Activated CD8-positive, alpha-beta T cell treated with anti-CD3 and anti-CD28 coated beads for 36 hours (primary cell): ENCODE measurements around the gene TIMM17B. TPM values are rescaled to one million over a fixed set of nuclear protein-coding genes. Genes with fewer than 3 reads are reported as not detected.

Experiments used
- ATAC-seq: fragments of 200-7000 bp; cut with Tn5 transposase; one replicate; pipeline ENCODE4 v1.10.0; 2021; ENCODE audit warnings: mild to moderate bottlenecking, moderate library complexity
- CTCF ChIA-PET: fragments of 350-600 bp; sonication (Branson Sonifier 250); formaldehyde crosslinking; loops from one replicate; lab custom pipeline; 2021; ENCODE audit warnings: antibody characterized with exemption; lab: Charles Lee
- POLR2A ChIA-PET: fragments of 350-600 bp; sonication (Branson Sonifier 250); formaldehyde crosslinking; loops from one replicate; lab custom pipeline; 2021; ENCODE audit warnings: antibody characterized with exemption; lab: Charles Lee
- DNase-seq: peaks from one replicate; pipeline ENCODE4 v3.0.0-alpha.2; 2020
- H3K27ac Mint-ChIP-seq: one replicate; pipeline ENCODE4 v1.8.0; 2021; ENCODE audit warnings: mild to moderate bottlenecking, mixed read lengths
- H3K27me3 Mint-ChIP-seq: one replicate; pipeline ENCODE4 v1.8.0; 2021; ENCODE audit warnings: mixed read lengths
- H3K36me3 Mint-ChIP-seq: one replicate; pipeline ENCODE4 v1.8.0; 2021; ENCODE audit warnings: low read depth, mixed read lengths
- H3K4me1 Mint-ChIP-seq: one replicate; pipeline ENCODE4 v1.8.0; 2021; ENCODE audit warnings: low read depth, mixed read lengths
- H3K4me3 Mint-ChIP-seq: one replicate; pipeline ENCODE4 v1.8.0; 2021; ENCODE audit warnings: mild to moderate bottlenecking, moderate library complexity, mixed read lengths
- H3K9me3 Mint-ChIP-seq: one replicate; pipeline ENCODE4 v1.8.0; 2021; ENCODE audit warnings: mixed read lengths
- intact Hi-C: fragments of 100-400 bp; cut with micrococcal nuclease; formaldehyde crosslinking; loops from one replicate; pipeline ENCODE4 v1.10.0; 2022
- total RNA-seq, 2 experiments: library from RNA; stranded (reverse); gene quantifications; one replicate each; pipeline ENCODE4 v1.2.3, GENCODE V29; 2021
- TF ChIP-seq, protein P1 (sequence below): fragments of 200-600 bp; IDR thresholded peaks from one replicate; pipeline ENCODE4 v1.8.0; 2022; ENCODE audit warnings: antibody characterized with exemption, mild to moderate bottlenecking

TIMM17B gene
- total RNA-seq, 2 experiments from 2014 or later = 50.1 to 52.2 TPM

DNA sequence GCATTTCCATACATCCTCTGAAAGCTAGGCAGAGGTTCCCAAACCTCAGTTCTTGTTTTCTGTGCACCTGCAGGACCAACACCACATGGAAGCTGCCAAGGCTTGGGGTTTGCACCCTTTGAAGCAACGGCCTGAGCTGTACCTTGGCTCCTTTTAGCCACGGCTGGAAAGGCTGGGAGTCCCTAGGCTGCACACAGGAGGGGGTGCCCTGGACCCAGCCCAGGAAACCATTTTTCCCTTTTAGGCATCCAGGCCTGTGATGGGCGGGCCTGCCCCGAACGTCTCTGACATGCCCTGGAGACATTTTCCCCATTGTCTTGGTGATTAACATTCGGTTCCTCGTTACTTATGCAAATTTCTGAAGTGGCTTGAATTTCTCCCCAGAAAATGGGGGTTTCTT lies 44.7 kb downstream of the TIMM17B start:
- POLR2A ChIA-PET = no interaction called here
- Mint-ChIP-seq H3K9me3 (no peaks in the 10 kb centered on the region), H3K27ac (no peak overlapping the region)

DNA sequence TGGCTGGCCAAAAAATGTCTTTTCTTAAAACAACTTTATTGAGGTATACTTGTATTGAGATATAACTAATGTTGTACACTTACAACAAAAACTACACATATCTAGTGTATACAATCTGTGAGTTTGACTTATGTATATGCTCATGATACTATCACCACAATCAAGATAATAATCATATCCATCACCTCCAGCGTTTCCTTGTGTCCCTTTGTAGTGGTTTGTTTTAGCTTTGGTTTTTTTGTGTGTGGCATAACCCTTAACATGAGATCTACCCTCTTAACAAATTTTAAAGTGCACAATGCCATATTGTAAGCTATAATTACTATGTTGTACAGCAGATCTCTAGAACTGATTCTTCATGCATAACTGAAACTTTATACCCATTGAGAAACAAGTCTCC lies 48.7 kb downstream of the TIMM17B start:
- TF ChIP-seq, protein P1, sequence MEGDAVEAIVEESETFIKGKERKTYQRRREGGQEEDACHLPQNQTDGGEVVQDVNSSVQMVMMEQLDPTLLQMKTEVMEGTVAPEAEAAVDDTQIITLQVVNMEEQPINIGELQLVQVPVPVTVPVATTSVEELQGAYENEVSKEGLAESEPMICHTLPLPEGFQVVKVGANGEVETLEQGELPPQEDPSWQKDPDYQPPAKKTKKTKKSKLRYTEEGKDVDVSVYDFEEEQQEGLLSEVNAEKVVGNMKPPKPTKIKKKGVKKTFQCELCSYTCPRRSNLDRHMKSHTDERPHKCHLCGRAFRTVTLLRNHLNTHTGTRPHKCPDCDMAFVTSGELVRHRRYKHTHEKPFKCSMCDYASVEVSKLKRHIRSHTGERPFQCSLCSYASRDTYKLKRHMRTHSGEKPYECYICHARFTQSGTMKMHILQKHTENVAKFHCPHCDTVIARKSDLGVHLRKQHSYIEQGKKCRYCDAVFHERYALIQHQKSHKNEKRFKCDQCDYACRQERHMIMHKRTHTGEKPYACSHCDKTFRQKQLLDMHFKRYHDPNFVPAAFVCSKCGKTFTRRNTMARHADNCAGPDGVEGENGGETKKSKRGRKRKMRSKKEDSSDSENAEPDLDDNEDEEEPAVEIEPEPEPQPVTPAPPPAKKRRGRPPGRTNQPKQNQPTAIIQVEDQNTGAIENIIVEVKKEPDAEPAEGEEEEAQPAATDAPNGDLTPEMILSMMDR = no peak
- peaks cover 5% of the 10 kb centered on the region for H3K4me1 Mint-ChIP-seq
- CTCF ChIA-PET = no interaction called here
- H3K36me3 Mint-ChIP-seq = no peaks in the 10 kb centered on the region
- DNase-seq (no peak), ATAC-seq (no peak)
- intact Hi-C loops = no loop called here
- H3K4me3 Mint-ChIP-seq = no peak overlapping the region
- H3K27me3 Mint-ChIP-seq = peaks cover 2% of the 10 kb centered on the region
- no peak overlapping the region for H3K27ac Mint-ChIP-seq
- POLR2A ChIA-PET = no interaction called here
- H3K9me3 Mint-ChIP-seq = no peaks in the 10 kb centered on the region

More for the DNA sequence above, 44.7 kb downstream of the TIMM17B start:
- Mint-ChIP-seq H3K4me1 (peaks cover 8% of the 10 kb centered on the region), H3K36me3 (no peaks in the 10 kb centered on the region), H3K27me3 (peaks cover 5% of the 10 kb centered on the region), H3K4me3 (no peak overlapping the region)
- no peak for DNase-seq
- intact Hi-C loops = no loop called here
- no peak for ATAC-seq
- CTCF ChIA-PET = no interaction called here
- TF ChIP-seq, protein P1 = no peak

Other genes starting within 250 kb of the TIMM17B start
- 10 to 100 TPM; 81.6 to 81.9 TPM for gene WAS, start 214.0 kb downstream of the TIMM17B start, total RNA-seq
- gene SUV39H1, start 201.0 kb downstream of the TIMM17B start, total RNA-seq = 10 to 100 TPM; 26.8 to 28.4 TPM
- not detected for gene GLOD5, start 136.0 kb downstream of the TIMM17B start, total RNA-seq
- not detected for gene GATA1, start 111.2 kb downstream of the TIMM17B start, total RNA-seq
- gene HDAC6, start 95.7 kb downstream of the TIMM17B start, total RNA-seq = 10 to 100 TPM; 51.2 to 54.5 TPM
- not detected for gene ERAS, start 71.3 kb downstream of the TIMM17B start, total RNA-seq
- 1 to 10 TPM; 1.1 to 1.4 TPM for gene PCSK1N, start 62.2 kb downstream of the TIMM17B start, total RNA-seq
- gene PQBP1, start 162 bp upstream of the TIMM17B start, total RNA-seq = 10 to 100 TPM; 63.9 to 66.5 TPM
- gene SLC35A2, start 13.9 kb upstream of the TIMM17B start, total RNA-seq = 10 to 100 TPM; 14.7 to 15.0 TPM
- gene PIM2, start 21.3 kb upstream of the TIMM17B start, total RNA-seq = 100 to 1,000 TPM; 169 to 177 TPM
- gene OTUD5, start 59.8 kb upstream of the TIMM17B start, total RNA-seq = 10 to 100 TPM; 50.6 to 51.5 TPM
- 1 to 10 TPM; 2.5 to 2.6 TPM for gene KCND1, start 74.1 kb upstream of the TIMM17B start, total RNA-seq
- 10 to 100 TPM; 64.3 to 67.7 TPM for gene GRIPAP1, start 104.5 kb upstream of the TIMM17B start, total RNA-seq
- 10 to 100 TPM; 17.9 to 19.5 TPM for gene TFE3, start 145.6 kb upstream of the TIMM17B start, total RNA-seq
- 1 to 10 TPM; 3.5 to 3.7 TPM for gene CCDC120, start 161.2 kb upstream of the TIMM17B start, total RNA-seq
- 10 to 100 TPM; 10.8 to 12.4 TPM for gene PRAF2, start 176.2 kb upstream of the TIMM17B start, total RNA-seq
- 10 to 100 TPM; 16.9 to 19.6 TPM for gene WDR45, start 182.1 kb upstream of the TIMM17B start, total RNA-seq
- 10 to 100 TPM; 18.5 to 19.0 TPM for gene GPKOW, start 226.0 kb upstream of the TIMM17B start, total RNA-seq